ENCODE data around the gene PRKG1. TPM values are rescaled to one million over a fixed set of nuclear protein-coding genes. Genes with fewer than 3 reads are reported as not detected.

The PRKG1 gene
- polyA plus RNA-seq, 3 donors = not detected

DNA sequence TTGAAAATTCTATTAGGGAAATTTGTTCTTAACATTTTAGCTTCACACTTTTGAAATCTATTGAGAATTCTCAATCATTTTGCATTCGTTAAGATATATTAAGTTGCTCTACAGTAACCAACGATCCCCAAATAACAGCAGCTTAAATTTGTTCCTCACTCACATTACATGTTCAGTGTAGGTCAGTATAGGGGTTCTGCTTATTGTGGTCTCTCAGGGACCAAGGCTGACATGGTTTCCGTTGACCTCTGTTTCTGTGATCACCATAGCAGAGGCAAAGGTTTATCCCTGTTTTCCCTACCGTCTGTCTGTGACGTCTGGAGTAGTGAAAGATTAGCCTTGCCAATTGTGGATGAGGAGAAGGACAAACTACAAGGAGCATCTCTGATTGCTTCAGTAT, 860.1 kb downstream of the PRKG1 start:
- peaks cover 0 to 3% (median 0%) of the 10 kb centered on the region in 7 donors for H3K9me3 Mint-ChIP-seq
- H3K27me3 ChIP-seq (ENCODE audit: control insufficient read depth in 2 of 2, insufficient read depth in 2 of 2, low read length in 2 of 2) = no peaks in the 10 kb centered on the region

DNA sequence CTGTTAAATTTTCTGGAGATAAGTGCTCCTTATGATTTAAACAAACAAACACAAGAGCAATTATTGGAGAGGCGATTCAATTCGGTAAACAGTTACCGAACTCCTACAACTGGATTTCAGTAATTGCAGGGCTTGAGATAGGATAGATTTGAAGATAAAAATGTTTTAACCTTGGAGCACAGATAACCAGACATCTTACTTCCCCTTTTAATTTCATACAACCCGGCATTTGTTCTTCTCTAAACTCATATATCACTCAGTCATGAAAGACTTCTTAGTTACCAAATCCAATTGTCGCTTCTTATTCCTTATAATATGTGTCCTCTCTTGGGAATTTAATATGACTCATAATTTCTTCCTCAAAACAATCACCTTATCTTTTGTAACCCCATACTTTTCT, 861.1 kb downstream of the PRKG1 start:
- H3K4me1 ChIP-seq (ENCODE audit: control insufficient read depth in 1 of 2, insufficient read depth in 2 of 2, low read length in 2 of 2) = no peaks in the 10 kb centered on the region
- intact Hi-C loops (cut with micrococcal nuclease) = no loop called here
- WGBS (ENCODE audit: insufficient coverage) = no CpG with 5 or more reads among the region's 5 CpGs
- H3K36me3 Mint-ChIP-seq = no peaks in the 10 kb centered on the region
- H4K20me1 ChIP-seq (ENCODE audit: insufficient read depth, low read length) = no peaks in the 10 kb centered on the region
- TF ChIP-seq, protein P1, sequence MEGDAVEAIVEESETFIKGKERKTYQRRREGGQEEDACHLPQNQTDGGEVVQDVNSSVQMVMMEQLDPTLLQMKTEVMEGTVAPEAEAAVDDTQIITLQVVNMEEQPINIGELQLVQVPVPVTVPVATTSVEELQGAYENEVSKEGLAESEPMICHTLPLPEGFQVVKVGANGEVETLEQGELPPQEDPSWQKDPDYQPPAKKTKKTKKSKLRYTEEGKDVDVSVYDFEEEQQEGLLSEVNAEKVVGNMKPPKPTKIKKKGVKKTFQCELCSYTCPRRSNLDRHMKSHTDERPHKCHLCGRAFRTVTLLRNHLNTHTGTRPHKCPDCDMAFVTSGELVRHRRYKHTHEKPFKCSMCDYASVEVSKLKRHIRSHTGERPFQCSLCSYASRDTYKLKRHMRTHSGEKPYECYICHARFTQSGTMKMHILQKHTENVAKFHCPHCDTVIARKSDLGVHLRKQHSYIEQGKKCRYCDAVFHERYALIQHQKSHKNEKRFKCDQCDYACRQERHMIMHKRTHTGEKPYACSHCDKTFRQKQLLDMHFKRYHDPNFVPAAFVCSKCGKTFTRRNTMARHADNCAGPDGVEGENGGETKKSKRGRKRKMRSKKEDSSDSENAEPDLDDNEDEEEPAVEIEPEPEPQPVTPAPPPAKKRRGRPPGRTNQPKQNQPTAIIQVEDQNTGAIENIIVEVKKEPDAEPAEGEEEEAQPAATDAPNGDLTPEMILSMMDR (IDR thresholded peaks at IDR 0.05) = no peak
- H3K27me3 ChIP-seq (ENCODE audit: control insufficient read depth in 2 of 2, insufficient read depth in 2 of 2, low read length in 2 of 2) = no peaks in the 10 kb centered on the region
- no peak overlapping the region for H3K4me3 Mint-ChIP-seq
- no peak overlapping the region for H2AFZ ChIP-seq (ENCODE audit: insufficient read depth, low read depth, low read length, poor library complexity, severe bottlenecking)
- no peaks in the 10 kb centered on the region for H3K27me3 Mint-ChIP-seq (ENCODE audit: low read depth in 3 of 3)
- H3K79me2 ChIP-seq (ENCODE audit: insufficient read depth, low read length) = no peaks in the 10 kb centered on the region
- H3K9me3 ChIP-seq (replicated peaks in 1 of 2; ENCODE audit: control insufficient read depth in 1 of 2, insufficient read depth in 1 of 2, low read length in 2 of 2) = no peaks in the 10 kb centered on the region
- H3K4me2 ChIP-seq (replicated peaks; ENCODE audit: extremely low read depth, low read length, poor library complexity, severe bottlenecking) = no peak overlapping the region
- H3K27ac ChIP-seq (ENCODE audit: low read depth in 1 of 2, low read length in 2 of 2) = no peak overlapping the region
- H3K9ac ChIP-seq (ENCODE audit: insufficient read depth, low read length, poor library complexity, severe bottlenecking) = no peak overlapping the region
- H3K27ac Mint-ChIP-seq = no peak overlapping the region
- peaks cover 0 to 3% (median 0%) of the 10 kb centered on the region in 7 donors for H3K9me3 Mint-ChIP-seq
- no peaks in the 10 kb centered on the region for H3K36me3 ChIP-seq (replicated peaks in 1 of 2; ENCODE audit: control insufficient read depth in 1 of 2, insufficient read depth in 2 of 2, low read length in 2 of 2)
- no peak for DNase-seq
- H3K4me1 Mint-ChIP-seq = no peaks in the 10 kb centered on the region
- no peak overlapping the region for H3K4me3 ChIP-seq (replicated peaks in 1 of 3; ENCODE audit: low read depth in 2 of 3, low read length in 3 of 3)

More for the DNA sequence above, 860.1 kb downstream of the PRKG1 start:
- H2AFZ ChIP-seq (ENCODE audit: insufficient read depth, low read depth, low read length, poor library complexity, severe bottlenecking) = no peak overlapping the region
- H3K4me3 Mint-ChIP-seq = no peak overlapping the region
- H3K27ac ChIP-seq (ENCODE audit: low read depth in 1 of 2, low read length in 2 of 2) = no peak overlapping the region
- no peaks in the 10 kb centered on the region for H4K20me1 ChIP-seq (ENCODE audit: insufficient read depth, low read length)
- WGBS (ENCODE audit: insufficient coverage) = 100% methylated on average over 1 of the region's 5 CpGs
- intact Hi-C loops (cut with micrococcal nuclease) = no loop called here
- no peaks in the 10 kb centered on the region for H3K36me3 ChIP-seq (replicated peaks in 1 of 2; ENCODE audit: control insufficient read depth in 1 of 2, insufficient read depth in 2 of 2, low read length in 2 of 2)
- TF ChIP-seq, protein P1 (IDR thresholded peaks at IDR 0.05) = no peak
- H3K79me2 ChIP-seq (ENCODE audit: insufficient read depth, low read length) = no peaks in the 10 kb centered on the region
- no peaks in the 10 kb centered on the region for H3K27me3 Mint-ChIP-seq (ENCODE audit: low read depth in 3 of 3)
- DNase-seq = no peak
- H3K9ac ChIP-seq (ENCODE audit: insufficient read depth, low read length, poor library complexity, severe bottlenecking) = no peak overlapping the region
- H3K4me1 Mint-ChIP-seq = no peaks in the 10 kb centered on the region
- no peaks in the 10 kb centered on the region for H3K36me3 Mint-ChIP-seq
- no peaks in the 10 kb centered on the region for H3K9me3 ChIP-seq (replicated peaks in 1 of 2; ENCODE audit: control insufficient read depth in 1 of 2, insufficient read depth in 1 of 2, low read length in 2 of 2)
- H3K4me2 ChIP-seq (replicated peaks; ENCODE audit: extremely low read depth, low read length, poor library complexity, severe bottlenecking) = no peak overlapping the region
- H3K27ac Mint-ChIP-seq = no peak overlapping the region
- no peaks in the 10 kb centered on the region for H3K4me1 ChIP-seq (ENCODE audit: control insufficient read depth in 1 of 2, insufficient read depth in 2 of 2, low read length in 2 of 2)
- H3K4me3 ChIP-seq (replicated peaks in 1 of 3; ENCODE audit: low read depth in 2 of 3, low read length in 3 of 3) = no peak overlapping the region
